Right ventricle myocardium inferior (tissue), 1 donor: ENCODE results near the gene GCN1. TPM values are rescaled to one million over a fixed set of nuclear protein-coding genes. Genes with fewer than 3 reads are reported as not detected.
"Not testable (repeated sequence)": the region's sequence is repeated elsewhere in the genome, so short reads cannot be mapped to it uniquely, and the experiment has no call there.

Experiments
- ATAC-seq: fragments of 200-7000 bp; cut with Tn5 transposase; one replicate; pipeline ENCODE4 v1.9.1; 2020; ENCODE audit warnings: mild to moderate bottlenecking, moderate library complexity
- DNase-seq: peaks from one replicate; pipeline ENCODE4 v3.0.0; 2021; ENCODE audit errors: missing footprints
- intact Hi-C: fragments of 100-400 bp; cut with DNase I; formaldehyde crosslinking; loops from one replicate; pipeline ENCODE4 v1.11.0; 2022
- total RNA-seq: library from RNA; stranded (reverse); fragmentation: NEBNext Ultra II Directional; extraction: Animal tissue kit (Norgen Biotek cat#: 25700); gene quantifications from one replicate; pipeline ENCODE4 v1.2.1, GENCODE V29; 2021
- donor health status: DM: no; HTN: yes; CAD: no; lungs with severe emphysema.

Gene GCN1
- total RNA-seq, 1 donor from 2014 or later: 35.7 TPM

- DNase-seq: no peak
- no peak for ATAC-seq
- intact Hi-C loops: no loop called here
These were observed 4.5 kb upstream of the GCN1 start for GRCh38 chr12:120199025-120199424.

DNA sequence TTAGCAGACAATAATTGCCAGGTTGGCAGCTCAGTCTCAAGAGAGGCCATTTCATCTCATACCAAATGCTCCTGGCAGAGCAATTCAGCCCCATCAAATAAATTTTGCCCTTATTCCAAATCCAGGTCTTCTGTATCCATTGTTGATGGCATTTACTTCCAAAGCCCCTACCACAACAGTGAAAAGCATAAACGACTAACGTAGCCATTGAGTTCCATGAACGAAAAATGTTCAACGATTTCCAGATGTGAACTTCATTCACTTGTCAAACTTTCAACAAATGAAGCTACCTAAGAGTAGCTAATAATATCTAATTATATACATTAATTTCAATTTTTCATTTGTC lies 3.0 kb upstream of the GCN1 start:
- intact Hi-C loops: no loop called here
- DNase-seq (no peak), ATAC-seq (no peak)

DNA sequence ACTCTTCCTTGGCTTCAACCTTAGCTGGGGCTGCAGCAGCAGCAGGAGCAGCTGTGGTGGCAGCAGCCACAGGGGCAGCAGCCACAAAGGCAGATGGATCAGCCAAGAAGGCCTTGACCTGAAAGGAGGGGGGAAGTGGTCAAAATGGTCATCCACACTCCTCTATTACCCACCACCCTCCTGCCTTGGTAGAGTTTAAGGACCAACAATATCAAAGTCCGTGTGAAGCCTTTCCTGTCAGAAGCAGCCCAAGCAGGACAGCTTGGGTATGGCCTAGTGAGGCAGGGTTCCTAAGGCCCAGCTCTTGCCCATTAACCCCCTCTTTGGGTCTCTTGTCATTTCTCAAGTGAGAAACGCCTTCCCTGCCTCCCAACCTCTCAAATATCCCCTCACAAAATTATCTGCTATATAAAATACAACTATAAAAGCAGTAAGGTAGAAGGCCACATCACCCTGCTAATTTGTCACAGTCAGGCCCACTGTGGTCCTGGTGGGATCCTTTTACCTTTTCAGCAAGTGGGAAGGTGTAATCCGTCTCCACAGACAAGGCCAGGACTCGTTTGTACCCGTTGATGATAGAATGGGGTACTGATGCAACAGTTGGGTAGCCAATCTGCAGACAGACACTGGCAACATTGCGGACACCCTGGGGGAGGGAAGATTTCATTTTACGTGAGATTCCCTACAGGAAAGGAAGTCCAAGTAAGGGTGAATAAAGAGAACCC lies 2.5 kb upstream of the GCN1 start:
- ATAC-seq, intact Hi-C loops, DNase-seq: not testable (repeated sequence)

- intact Hi-C loops: no loop called here
These were observed 1.8 kb upstream of the GCN1 start for GRCh38 chr12:120196363-120196762.

GRCh38 chr12:120194226-120194533 lies 335 bp downstream of the GCN1 start:
- intact Hi-C loops: no loop called here
- ATAC-seq (no peak), DNase-seq (no peak)

More at GRCh38 chr12:120196363-120196762, 1.8 kb upstream of the GCN1 start:
- ATAC-seq (no peak), DNase-seq (no peak)

DNA sequence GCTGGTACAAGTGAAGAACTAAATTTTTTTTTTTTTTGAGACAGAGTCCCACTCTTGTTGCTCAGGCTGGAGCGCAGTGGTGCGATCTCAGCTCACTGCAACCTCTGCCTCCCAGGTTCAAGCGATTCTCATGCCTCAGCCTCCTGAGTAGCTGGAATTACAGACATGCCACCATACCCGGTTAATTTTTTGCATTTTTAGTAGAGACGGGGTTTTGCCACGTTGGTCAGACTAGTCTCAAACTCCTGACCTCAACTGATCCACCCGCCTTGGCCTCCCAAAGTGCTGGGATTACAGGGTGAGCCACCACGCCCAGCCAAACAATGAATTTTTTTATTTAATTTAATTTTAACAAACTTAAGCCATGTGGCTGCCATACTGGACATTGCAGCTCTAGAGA lies 1.2 kb downstream of the GCN1 start:
- DNase-seq, ATAC-seq, intact Hi-C loops: not testable (repeated sequence)

DNA sequence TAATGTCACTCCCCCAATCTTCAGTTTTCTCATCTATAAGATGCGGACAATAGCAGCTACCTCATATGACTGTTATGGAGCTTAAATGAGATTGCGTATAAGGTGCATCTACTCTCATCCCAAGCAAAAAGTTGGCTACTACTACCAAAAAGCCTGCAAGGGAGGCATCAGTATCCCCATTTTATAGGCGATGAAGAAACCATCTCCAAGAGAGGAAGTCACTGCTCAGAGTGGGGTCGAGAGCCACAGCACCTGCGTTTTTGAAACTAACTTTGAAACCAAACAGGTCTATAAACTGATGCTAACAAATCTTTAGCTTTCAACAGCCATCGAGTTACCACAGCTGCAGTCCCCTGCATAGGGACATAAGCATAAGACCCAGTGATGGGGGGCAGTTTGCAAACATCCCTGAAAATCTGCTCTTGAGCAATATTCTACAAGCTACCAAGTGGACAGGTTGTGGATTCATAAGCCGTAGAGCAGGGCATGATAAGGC lies 3.5 kb downstream of the GCN1 start:
- DNase-seq (no peak), ATAC-seq (no peak)
- intact Hi-C loops: no loop called here

GRCh38 chr12:120190386-120190785 lies 4.1 kb downstream of the GCN1 start:
- intact Hi-C loops: no loop called here
- ATAC-seq (no peak), DNase-seq (no peak)

DNA sequence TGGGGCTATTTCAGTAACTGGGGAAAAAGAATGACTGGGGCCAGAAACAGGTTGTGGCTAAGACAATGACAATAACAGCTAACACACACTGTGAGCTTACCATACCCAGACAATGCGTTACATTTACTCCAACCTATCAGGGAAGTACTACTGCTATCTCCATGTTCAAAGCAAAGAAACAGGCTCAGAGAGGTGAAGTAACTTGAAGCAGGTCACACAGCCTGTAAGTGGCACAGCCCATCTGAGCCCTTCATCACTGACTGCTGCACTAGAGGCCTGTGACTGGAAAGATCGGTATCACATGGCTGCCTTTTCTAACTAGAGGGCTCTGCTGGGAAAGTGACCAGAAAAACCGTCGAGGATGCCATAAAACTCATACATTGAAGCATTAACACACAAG lies 7.9 kb downstream of the GCN1 start:
- no peak for DNase-seq
- intact Hi-C loops: no loop called here
- no peak for ATAC-seq

- ATAC-seq: peak; percentile 50
- intact Hi-C loops: no loop called here
These were observed 11.3 kb downstream of the GCN1 start for GRCh38 chr12:120183211-120183631.

DNA sequence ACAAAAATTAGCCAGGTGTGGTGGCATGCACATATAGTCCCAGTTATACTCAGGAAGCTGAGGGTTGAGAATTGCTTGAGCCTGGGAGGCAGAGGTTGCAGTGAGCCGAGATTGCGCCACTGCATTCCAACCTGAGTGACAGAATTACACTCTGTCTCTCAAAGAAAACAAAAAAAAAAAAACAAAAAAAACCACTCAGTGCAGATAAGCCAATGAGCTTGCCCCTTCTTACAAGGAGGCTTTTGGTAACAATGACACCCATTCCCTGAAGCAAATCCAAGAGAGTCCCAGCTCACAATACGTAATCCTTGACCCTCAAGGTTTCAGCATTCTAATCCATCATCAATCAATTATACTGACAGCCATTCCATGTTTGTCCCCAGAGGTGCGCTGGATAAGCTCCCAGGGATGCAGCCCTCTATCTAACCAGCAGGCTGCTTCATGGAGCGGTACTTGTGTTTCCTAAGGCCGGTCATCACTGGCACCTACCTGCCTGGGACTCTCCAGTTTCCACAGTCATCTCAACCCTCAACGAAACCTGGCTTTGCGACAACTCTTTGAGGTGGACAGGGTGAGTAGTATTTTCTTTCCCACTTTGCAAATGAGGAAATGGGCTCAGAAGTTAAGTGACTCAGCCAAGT lies 12.4 kb downstream of the GCN1 start:
- DNase-seq: no peak
- intact Hi-C loops: no loop called here
- ATAC-seq: no peak

More at GRCh38 chr12:120183211-120183631, 11.3 kb downstream of the GCN1 start:
- no peak for DNase-seq

DNA sequence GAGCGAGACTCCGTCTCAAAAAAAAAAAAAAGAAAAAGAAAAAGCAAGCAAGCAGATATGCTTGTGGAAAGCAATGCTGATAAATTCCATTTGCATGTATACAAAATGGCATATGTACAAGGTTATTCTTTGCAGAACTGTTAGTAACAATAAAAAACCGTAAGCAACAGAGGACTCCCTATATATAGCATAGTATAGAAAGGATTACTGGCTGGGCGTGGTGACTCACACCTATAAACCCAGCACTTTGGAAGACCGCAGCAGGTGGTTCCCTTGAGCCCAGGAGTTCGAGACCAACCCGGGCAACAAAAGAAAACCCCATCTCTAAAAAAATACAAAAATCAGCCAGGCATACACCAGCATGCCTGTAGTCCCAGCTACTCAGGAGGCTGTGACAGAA lies 13.5 kb downstream of the GCN1 start:
- DNase-seq (no peak), ATAC-seq (no peak)
- intact Hi-C loops: no loop called here

GRCh38 chr12:120175537-120175936 lies 19.0 kb downstream of the GCN1 start:
- no peak for ATAC-seq
- no peak for DNase-seq
- intact Hi-C loops: no loop called here

- ATAC-seq (no peak), DNase-seq (no peak)
- intact Hi-C loops: no loop called here
These were observed 19.5 kb downstream of the GCN1 start for GRCh38 chr12:120175062-120175461.

- intact Hi-C loops: no loop called here
- no peak for ATAC-seq
- no peak for DNase-seq
These were observed 22.5 kb downstream of the GCN1 start for GRCh38 chr12:120172053-120172452.

DNA sequence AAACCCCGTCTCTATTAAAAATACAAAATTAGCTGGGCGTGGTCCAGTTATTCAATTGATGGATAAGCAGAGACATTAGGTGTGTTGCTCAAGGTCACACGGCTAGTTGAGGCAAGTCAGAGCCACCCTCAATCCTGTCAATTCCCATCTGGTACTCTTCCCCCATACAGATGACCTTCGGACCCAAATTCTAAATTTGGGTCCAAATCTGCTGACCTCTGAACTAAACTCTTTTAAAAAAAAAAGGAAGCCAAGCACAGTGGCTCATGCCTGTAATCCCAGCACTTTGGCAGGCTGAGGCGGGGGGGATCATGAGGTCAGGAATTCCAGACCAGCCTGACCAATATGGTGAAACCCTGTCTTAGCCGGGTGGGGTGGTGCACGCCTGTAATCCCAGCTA lies 23.9 kb downstream of the GCN1 start:
- no peak for ATAC-seq
- no peak for DNase-seq
- intact Hi-C loops: no loop called here

DNA sequence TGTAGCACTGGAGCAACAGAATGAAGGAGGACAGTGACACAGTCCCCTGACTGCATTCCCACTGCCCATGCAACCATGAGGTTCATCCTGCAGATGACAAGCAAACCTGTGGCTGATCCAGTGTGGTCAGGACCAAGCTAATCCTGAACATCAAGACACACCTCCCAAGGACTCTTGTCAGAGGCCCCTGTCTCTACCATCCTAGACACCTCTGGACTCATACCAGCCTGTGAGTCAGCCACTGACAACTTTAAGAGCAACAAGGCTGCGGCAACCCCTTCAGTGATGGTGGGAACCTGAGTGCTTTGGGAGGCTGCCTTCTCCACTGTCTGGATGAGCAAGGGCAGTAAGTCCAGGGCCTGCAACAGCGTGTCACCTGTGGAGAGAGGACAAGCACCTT lies 24.6 kb downstream of the GCN1 start:
- no peak for DNase-seq
- intact Hi-C loops: no loop called here
- no peak for ATAC-seq

DNA sequence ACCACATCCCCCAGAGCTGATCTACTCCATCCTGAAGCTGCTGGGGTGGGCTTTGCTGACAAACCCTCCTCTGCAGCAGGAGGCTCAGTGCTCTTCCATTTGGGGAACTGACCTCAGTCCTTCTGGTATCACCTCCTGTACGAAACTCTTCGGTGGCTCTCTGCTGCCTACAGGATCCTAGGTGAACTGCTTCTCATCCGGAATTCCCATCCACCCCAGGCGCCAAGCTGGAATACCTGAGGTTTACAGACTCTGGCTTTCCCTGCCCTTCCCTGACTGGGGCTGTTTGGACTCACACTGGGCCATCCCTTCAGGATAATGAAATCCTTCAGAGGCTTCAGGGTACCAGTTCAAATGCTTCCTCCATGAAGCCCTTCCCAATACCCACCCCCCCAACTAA lies 26.2 kb downstream of the GCN1 start:
- DNase-seq: no peak
- intact Hi-C loops: no loop called here
- ATAC-seq: no peak

GRCh38 chr12:120167529-120168095 lies 26.9 kb downstream of the GCN1 start:
- ATAC-seq (no peak), DNase-seq (no peak)
- intact Hi-C loops: no loop called here

DNA sequence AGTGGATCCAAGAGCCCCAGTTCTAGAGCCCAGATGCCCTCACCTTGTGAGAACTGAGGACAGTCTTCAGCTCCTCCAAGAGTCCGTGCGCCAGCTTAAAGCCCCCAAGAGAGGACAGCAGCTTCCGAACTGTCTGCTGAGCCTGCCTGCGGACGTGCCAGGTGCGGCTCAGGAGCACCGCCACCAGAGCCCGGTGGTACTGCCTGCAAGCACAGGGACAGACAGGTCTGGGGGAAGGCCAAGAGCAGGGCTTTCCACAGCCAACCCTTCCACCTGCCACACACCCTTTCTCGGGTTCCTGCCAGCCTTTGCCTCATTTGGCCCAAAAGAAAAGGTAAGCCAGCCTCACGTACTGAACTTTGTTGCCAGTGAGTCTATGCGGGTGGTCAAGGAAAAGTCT lies 30.2 kb downstream of the GCN1 start:
- intact Hi-C loops: no loop called here
- ATAC-seq: no peak

More for the DNA sequence above, 30.2 kb downstream of the GCN1 start:
- DNase-seq: no peak
